ENCODE measurements around the gene DNAJC24. TPM values are rescaled to one million over a fixed set of nuclear protein-coding genes. Genes with fewer than 3 reads are reported as not detected.
A peak's percentile ranks its signal among the peaks of the same experiment; 100 is the strongest.

Gene DNAJC24
- total RNA-seq, 1 donor from 2014 or later: 11.1 TPM

DNA sequence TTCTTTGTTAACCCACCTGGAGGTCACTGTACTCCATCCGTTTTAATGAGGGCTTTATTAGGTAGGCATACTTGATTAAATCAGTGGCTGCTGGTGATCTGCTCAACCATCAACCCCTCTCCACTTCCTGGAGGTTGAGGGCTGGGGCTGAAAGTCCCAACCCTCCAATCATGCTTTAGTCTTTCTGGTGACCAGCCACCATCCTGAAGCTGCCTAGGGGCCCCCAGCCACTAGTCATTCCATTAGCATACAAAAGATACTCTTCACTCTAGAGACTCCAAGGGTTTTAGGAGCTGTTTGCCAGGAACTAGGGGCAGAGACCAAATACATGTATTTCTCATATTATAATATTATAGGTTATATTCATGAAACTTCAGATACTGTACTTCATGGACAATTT, 13.5 kb downstream of the DNAJC24 start:
- no peak overlapping the region for H3K27ac Mint-ChIP-seq (ENCODE audit: unreplicated experiment)
- TF ChIP-seq, protein P1, sequence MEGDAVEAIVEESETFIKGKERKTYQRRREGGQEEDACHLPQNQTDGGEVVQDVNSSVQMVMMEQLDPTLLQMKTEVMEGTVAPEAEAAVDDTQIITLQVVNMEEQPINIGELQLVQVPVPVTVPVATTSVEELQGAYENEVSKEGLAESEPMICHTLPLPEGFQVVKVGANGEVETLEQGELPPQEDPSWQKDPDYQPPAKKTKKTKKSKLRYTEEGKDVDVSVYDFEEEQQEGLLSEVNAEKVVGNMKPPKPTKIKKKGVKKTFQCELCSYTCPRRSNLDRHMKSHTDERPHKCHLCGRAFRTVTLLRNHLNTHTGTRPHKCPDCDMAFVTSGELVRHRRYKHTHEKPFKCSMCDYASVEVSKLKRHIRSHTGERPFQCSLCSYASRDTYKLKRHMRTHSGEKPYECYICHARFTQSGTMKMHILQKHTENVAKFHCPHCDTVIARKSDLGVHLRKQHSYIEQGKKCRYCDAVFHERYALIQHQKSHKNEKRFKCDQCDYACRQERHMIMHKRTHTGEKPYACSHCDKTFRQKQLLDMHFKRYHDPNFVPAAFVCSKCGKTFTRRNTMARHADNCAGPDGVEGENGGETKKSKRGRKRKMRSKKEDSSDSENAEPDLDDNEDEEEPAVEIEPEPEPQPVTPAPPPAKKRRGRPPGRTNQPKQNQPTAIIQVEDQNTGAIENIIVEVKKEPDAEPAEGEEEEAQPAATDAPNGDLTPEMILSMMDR (IDR thresholded peaks at IDR 0.05; ENCODE audit: unreplicated experiment): no peak
- H3K4me3 Mint-ChIP-seq (ENCODE audit: unreplicated experiment): no peak overlapping the region

DNA sequence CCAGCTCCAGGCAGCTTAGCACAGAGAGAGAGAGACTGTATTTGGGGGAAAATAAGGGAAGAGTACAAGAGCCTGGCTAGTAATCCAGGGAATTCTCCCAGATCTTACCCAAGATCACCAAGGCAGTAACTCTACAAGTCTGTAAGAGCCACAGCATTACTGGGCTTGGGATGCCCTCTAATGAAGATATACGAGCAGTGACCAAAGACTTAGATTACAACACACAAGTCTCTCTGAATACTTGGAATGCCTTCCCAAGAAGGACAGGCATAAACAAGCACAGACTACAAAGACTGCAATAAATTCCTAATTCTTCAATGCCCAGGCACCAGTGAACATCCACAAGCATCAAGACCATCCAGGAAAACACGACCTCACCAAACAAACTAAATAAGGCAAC, 17.7 kb downstream of the DNAJC24 start:
- Mint-ChIP-seq H3K27me3 (ENCODE audit: unreplicated experiment) (peaks cover 3% of the 10 kb centered on the region), H3K9me3 (ENCODE audit: unreplicated experiment) (no peaks in the 10 kb centered on the region), H3K4me3 (ENCODE audit: unreplicated experiment) (no peak overlapping the region), H3K27ac (ENCODE audit: unreplicated experiment) (no peak overlapping the region), H3K36me3 (ENCODE audit: low read depth, unreplicated experiment) (no peaks in the 10 kb centered on the region), H3K4me1 (ENCODE audit: unreplicated experiment) (no peaks in the 10 kb centered on the region)
- TF ChIP-seq, protein P1 (IDR thresholded peaks at IDR 0.05; ENCODE audit: unreplicated experiment): no peak
- no peak for DNase-seq (ENCODE audit: low spot score)

More for the DNA sequence above, 13.5 kb downstream of the DNAJC24 start:
- H3K9me3 Mint-ChIP-seq (ENCODE audit: unreplicated experiment): no peaks in the 10 kb centered on the region
- DNase-seq (ENCODE audit: low spot score): no peak
- H3K4me1 Mint-ChIP-seq (ENCODE audit: unreplicated experiment): no peaks in the 10 kb centered on the region
- H3K27me3 Mint-ChIP-seq (ENCODE audit: unreplicated experiment): peaks cover 2% of the 10 kb centered on the region
- no peaks in the 10 kb centered on the region for H3K36me3 Mint-ChIP-seq (ENCODE audit: low read depth, unreplicated experiment)

DNA sequence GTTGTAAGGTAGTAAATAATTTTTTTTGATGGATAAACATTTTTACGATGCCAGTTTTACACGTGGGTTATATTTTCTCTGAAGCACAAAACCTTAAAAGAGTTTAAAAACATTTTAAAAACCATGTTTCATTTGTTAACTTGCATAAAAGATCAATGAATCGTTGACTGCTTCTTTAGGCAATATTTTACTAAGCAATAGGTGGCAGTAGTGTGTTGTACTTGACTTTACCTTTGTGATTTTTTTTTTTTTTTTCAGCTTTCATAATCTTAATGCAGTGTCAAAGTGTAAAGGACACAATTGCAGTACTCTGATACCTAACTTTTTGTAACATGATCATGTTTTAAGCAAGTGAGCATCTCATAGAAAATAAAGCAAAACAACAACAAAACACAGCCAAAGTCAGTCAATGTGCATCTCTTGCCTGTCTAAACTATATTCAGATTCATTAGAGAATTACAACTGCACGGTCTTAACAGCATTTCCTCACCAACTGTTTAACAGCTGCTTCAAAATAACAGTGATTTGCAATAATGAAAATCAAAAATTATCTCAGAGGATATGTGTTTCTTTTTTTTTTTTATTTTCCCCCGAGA, 27.7 kb downstream of the DNAJC24 start:
- Mint-ChIP-seq H3K36me3 (ENCODE audit: low read depth, unreplicated experiment) (peaks cover 9% of the 10 kb centered on the region), H3K27ac (ENCODE audit: unreplicated experiment) (no peak overlapping the region), H3K4me3 (ENCODE audit: unreplicated experiment) (no peak overlapping the region), H3K27me3 (ENCODE audit: unreplicated experiment) (peaks cover 2% of the 10 kb centered on the region), H3K4me1 (ENCODE audit: unreplicated experiment) (no peaks in the 10 kb centered on the region), H3K9me3 (ENCODE audit: unreplicated experiment) (no peaks in the 10 kb centered on the region)
- TF ChIP-seq, protein P1 (IDR thresholded peaks at IDR 0.05; ENCODE audit: unreplicated experiment): peak; percentile 47
- no peak for DNase-seq (ENCODE audit: low spot score)

DNA sequence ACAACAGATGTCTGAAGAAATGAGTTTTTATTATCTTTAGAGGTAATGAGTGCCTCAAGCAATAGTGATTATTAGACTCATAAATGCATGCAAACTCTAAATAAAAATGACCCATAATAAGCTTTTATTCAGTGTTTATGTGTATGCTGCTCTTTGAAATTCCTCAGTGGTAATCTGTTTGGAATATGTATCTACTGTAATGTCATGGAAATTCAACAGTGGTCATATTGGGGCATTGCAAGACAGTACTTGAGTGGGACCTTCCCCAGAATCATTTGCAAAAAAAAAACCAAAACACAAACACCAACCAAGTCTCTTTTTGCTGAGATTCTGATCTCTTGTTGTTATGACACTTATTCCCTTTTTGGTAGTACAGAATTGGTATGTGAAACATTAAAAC, 35.0 kb downstream of the DNAJC24 start:
- TF ChIP-seq, protein P1 (IDR thresholded peaks at IDR 0.05; ENCODE audit: unreplicated experiment): no peak
- Mint-ChIP-seq H3K4me1 (ENCODE audit: unreplicated experiment) (peaks cover 5% of the 10 kb centered on the region), H3K36me3 (ENCODE audit: low read depth, unreplicated experiment) (peaks cover 5% of the 10 kb centered on the region), H3K27me3 (ENCODE audit: unreplicated experiment) (peaks cover 3% of the 10 kb centered on the region), H3K4me3 (ENCODE audit: unreplicated experiment) (no peak overlapping the region), H3K27ac (ENCODE audit: unreplicated experiment) (no peak overlapping the region), H3K9me3 (ENCODE audit: unreplicated experiment) (no peaks in the 10 kb centered on the region)
- no peak for DNase-seq (ENCODE audit: low spot score)

DNA sequence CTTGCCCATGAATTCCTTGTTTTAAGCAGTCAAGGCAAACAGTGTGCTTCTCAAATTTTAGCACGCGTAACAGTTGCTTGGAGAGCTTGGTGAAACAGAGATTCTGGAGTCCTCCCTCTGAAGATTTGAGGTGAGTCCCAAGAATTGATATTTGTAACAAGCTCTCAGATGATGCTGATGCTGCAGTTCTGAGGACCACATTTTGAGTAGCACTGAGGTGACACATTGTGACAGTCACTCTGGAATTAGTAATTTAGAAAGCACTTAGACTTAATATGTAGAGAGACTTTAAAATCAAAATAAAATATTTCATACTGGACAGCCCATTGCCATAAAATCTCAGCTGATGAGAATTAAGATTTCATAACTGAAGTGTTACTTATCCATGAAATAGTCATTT, 38.5 kb downstream of the DNAJC24 start:
- Mint-ChIP-seq H3K36me3 (ENCODE audit: low read depth, unreplicated experiment) (no peaks in the 10 kb centered on the region), H3K9me3 (ENCODE audit: unreplicated experiment) (no peaks in the 10 kb centered on the region), H3K27ac (ENCODE audit: unreplicated experiment) (no peak overlapping the region), H3K4me1 (ENCODE audit: unreplicated experiment) (peaks cover 2% of the 10 kb centered on the region), H3K27me3 (ENCODE audit: unreplicated experiment) (peaks cover 1% of the 10 kb centered on the region), H3K4me3 (ENCODE audit: unreplicated experiment) (no peak overlapping the region)
- TF ChIP-seq, protein P1 (IDR thresholded peaks at IDR 0.05; ENCODE audit: unreplicated experiment): no peak
- DNase-seq (ENCODE audit: low spot score): no peak

Measured in endothelial cell (in vitro differentiated cells).